ENCODE data around the gene P2RY2.

Gene P2RY2

GRCh38 chr11:73248526-73249185 is 30.6 kb downstream of the P2RY2 start:
- no peak overlapping the region for H3K4me3 ChIP-seq (ENCODE audit: low read depth, low read length)
- no peak for TF ChIP-seq CTCF (IDR thresholded peaks at IDR 0.05; ENCODE audit: low read depth, low read length)

GRCh38 chr11:73249304-73249703 is 31.2 kb downstream of the P2RY2 start:
- TF ChIP-seq CTCF (IDR thresholded peaks at IDR 0.05; ENCODE audit: low read depth, low read length): no peak
- no peak overlapping the region for H3K4me3 ChIP-seq (ENCODE audit: low read depth, low read length)

- no peak for TF ChIP-seq CTCF (IDR thresholded peaks at IDR 0.05; ENCODE audit: low read depth, low read length)
These were observed 32.0 kb downstream of the P2RY2 start for GRCh38 chr11:73249853-73250783.

GRCh38 chr11:73252577-73253191 is 34.6 kb downstream of the P2RY2 start:
- TF ChIP-seq CTCF (IDR thresholded peaks at IDR 0.05; ENCODE audit: low read depth, low read length): no peak

More at GRCh38 chr11:73249853-73250783, 32.0 kb downstream of the P2RY2 start:
- no peak overlapping the region for H3K4me3 ChIP-seq (ENCODE audit: low read depth, low read length)

GRCh38 chr11:73257342-73258103 is 39.4 kb downstream of the P2RY2 start:
- TF ChIP-seq CTCF (IDR thresholded peaks at IDR 0.05; ENCODE audit: low read depth, low read length): no peak
- H3K4me3 ChIP-seq (ENCODE audit: low read depth, low read length): no peak overlapping the region

More at GRCh38 chr11:73252577-73253191, 34.6 kb downstream of the P2RY2 start:
- H3K4me3 ChIP-seq (ENCODE audit: low read depth, low read length): no peak overlapping the region

GRCh38 chr11:73258104-73259035 is 40.3 kb downstream of the P2RY2 start:
- H3K4me3 ChIP-seq (ENCODE audit: low read depth, low read length): no peak overlapping the region
- no peak for TF ChIP-seq CTCF (IDR thresholded peaks at IDR 0.05; ENCODE audit: low read depth, low read length)
